Measurements from ENCODE around the gene MRTO4.
"Not testable (repeated sequence)": the region's sequence is repeated elsewhere in the genome, so short reads cannot be mapped to it uniquely, and the experiment has no call there.

MRTO4 gene

GRCh38 chr1:19250629-19251304 lies 838 bp upstream of the MRTO4 start:
- peak overlapping the region; percentile 94 for H3K27ac ChIP-seq (ENCODE audit: low read length)

GRCh38 chr1:19254416-19254815 lies 2.8 kb downstream of the MRTO4 start:
- Histone ChIP-seq H3K79me2 (ENCODE audit: insufficient read depth, low read length) (peaks cover 69% of the 10 kb centered on the region), H3K4me3 (ENCODE audit: low read depth in 1 of 2, low read length in 2 of 2) (no peak overlapping the region), H2AFZ (ENCODE audit: low read depth, low read length) (no peak overlapping the region), H3K9me3 (ENCODE audit: insufficient read depth, low read length, severe bottlenecking) (no peaks in the 10 kb centered on the region), H3K4me1 (ENCODE audit: insufficient read depth, low read length) (peaks cover 36% of the 10 kb centered on the region), H3K27me3 (ENCODE audit: insufficient read depth, low read length, poor library complexity) (no peaks in the 10 kb centered on the region), H3K36me3 (ENCODE audit: insufficient read depth, low read length) (peaks cover 53% of the 10 kb centered on the region), H3K9ac (ENCODE audit: low read depth, low read length) (no peak overlapping the region), H3K27ac (ENCODE audit: low read length) (no peak overlapping the region), H3K4me2 (ENCODE audit: insufficient read depth, low read length) (peak overlapping the region; percentile 90; the same call in 1 of the 2 replicates), H4K20me1 (ENCODE audit: insufficient read depth, low read length) (peaks cover 61% of the 10 kb centered on the region)
- no peak for DNase-seq
- TF ChIP-seq EZH2 (IDR thresholded peaks at IDR 0.05; ENCODE audit: borderline replicate concordance, low read depth, low read length, severe bottlenecking) = no peak
- TF ChIP-seq CTCF (IDR thresholded peaks at IDR 0.05; ENCODE audit: borderline replicate concordance, extremely low read depth, low read length, poor library complexity, severe bottlenecking) = no peak
- no peak for ATAC-seq (ENCODE audit: insufficient read depth, low read depth)

More at GRCh38 chr1:19250629-19251304, 838 bp upstream of the MRTO4 start:
- Histone ChIP-seq H4K20me1 (ENCODE audit: insufficient read depth, low read length) (peaks cover 39% of the 10 kb centered on the region), H3K9me3 (ENCODE audit: insufficient read depth, low read length, severe bottlenecking) (no peaks in the 10 kb centered on the region), H3K4me2 (ENCODE audit: insufficient read depth, low read length) (peak overlapping the region; percentile 90), H3K36me3 (ENCODE audit: insufficient read depth, low read length) (peaks cover 20% of the 10 kb centered on the region), H3K79me2 (ENCODE audit: insufficient read depth, low read length) (peaks cover 98% of the 10 kb centered on the region), H3K9ac (ENCODE audit: low read depth, low read length) (peak overlapping the region; percentile 77), H3K27me3 (ENCODE audit: insufficient read depth, low read length, poor library complexity) (no peaks in the 10 kb centered on the region), H3K4me1 (ENCODE audit: insufficient read depth, low read length) (peaks cover 39% of the 10 kb centered on the region), H2AFZ (ENCODE audit: low read depth, low read length) (peak overlapping the region; percentile 97), H3K4me3 (ENCODE audit: low read depth in 1 of 2, low read length in 2 of 2) (peak overlapping the region; percentile 78 to 99)
- no peak for ATAC-seq (ENCODE audit: insufficient read depth, low read depth)
- no peak for DNase-seq
- no peak for TF ChIP-seq CTCF (IDR thresholded peaks at IDR 0.05; ENCODE audit: borderline replicate concordance, extremely low read depth, low read length, poor library complexity, severe bottlenecking)
- no peak for TF ChIP-seq EZH2 (IDR thresholded peaks at IDR 0.05; ENCODE audit: borderline replicate concordance, low read depth, low read length, severe bottlenecking)

DNA sequence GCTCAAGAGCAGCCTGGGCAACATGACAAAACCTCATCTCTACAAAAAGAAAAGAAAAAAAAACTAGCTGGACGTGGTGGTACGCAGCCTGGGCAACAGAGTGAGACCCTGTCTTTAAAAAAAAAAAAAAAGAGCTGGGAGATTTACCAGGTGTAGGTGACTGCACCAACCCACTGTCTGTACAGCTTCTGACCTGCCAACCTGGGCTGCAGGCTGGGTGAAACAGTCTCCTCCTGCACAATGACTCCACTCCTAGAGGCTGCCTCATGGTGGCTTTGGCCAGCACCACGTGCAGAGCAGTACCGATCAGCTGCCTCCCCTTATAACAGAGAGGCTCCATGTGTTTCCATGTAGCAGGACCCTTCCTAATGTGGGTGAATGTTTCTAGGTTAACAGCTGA lies 3.7 kb downstream of the MRTO4 start:
- Histone ChIP-seq H3K4me2 (ENCODE audit: insufficient read depth, low read length) (no peak overlapping the region), H3K4me1 (ENCODE audit: insufficient read depth, low read length) (peaks cover 27% of the 10 kb centered on the region), H3K9ac (ENCODE audit: low read depth, low read length) (no peak overlapping the region), H3K9me3 (ENCODE audit: insufficient read depth, low read length, severe bottlenecking) (no peaks in the 10 kb centered on the region), H3K36me3 (ENCODE audit: insufficient read depth, low read length) (peaks cover 59% of the 10 kb centered on the region), H4K20me1 (ENCODE audit: insufficient read depth, low read length) (peaks cover 67% of the 10 kb centered on the region), H3K27me3 (ENCODE audit: insufficient read depth, low read length, poor library complexity) (no peaks in the 10 kb centered on the region), H3K4me3 (ENCODE audit: low read depth in 1 of 2, low read length in 2 of 2) (no peak overlapping the region), H3K79me2 (ENCODE audit: insufficient read depth, low read length) (peaks cover 60% of the 10 kb centered on the region), H3K27ac (ENCODE audit: low read length) (no peak overlapping the region), H2AFZ (ENCODE audit: low read depth, low read length) (no peak overlapping the region)
- no peak for DNase-seq
- TF ChIP-seq CTCF (IDR thresholded peaks at IDR 0.05; ENCODE audit: borderline replicate concordance, extremely low read depth, low read length, poor library complexity, severe bottlenecking) = no peak
- no peak for TF ChIP-seq EZH2 (IDR thresholded peaks at IDR 0.05; ENCODE audit: borderline replicate concordance, low read depth, low read length, severe bottlenecking)
- ATAC-seq (ENCODE audit: insufficient read depth, low read depth) = no peak

DNA sequence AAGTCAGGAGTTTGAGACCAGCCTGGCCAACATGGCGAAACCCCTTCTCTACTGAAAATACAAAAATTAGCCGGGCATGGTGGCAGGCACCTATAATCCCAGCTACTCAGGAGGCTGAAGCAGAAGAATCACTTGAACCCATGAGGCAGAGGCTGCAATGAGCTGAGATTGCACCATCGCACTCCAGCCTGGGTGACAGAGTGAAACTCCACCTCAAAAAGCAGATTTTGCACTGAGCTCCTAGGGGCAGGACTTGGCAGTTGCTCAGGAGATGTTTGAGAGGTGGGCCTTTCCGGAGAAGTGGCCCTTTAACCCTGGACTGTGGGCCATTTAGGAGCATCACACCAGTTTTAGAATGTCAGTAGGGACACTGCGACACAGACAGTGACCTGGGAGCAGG lies 4.7 kb downstream of the MRTO4 start:
- not testable (repeated sequence) for H3K9ac ChIP-seq (ENCODE audit: low read depth, low read length); H2AFZ ChIP-seq (ENCODE audit: low read depth, low read length); H3K4me2 ChIP-seq (ENCODE audit: insufficient read depth, low read length); ATAC-seq (ENCODE audit: insufficient read depth, low read depth); H3K4me3 ChIP-seq (ENCODE audit: low read depth in 1 of 2, low read length in 2 of 2); H3K27me3 ChIP-seq (ENCODE audit: insufficient read depth, low read length, poor library complexity); H3K9me3 ChIP-seq (ENCODE audit: insufficient read depth, low read length, severe bottlenecking); H3K27ac ChIP-seq (ENCODE audit: low read length); DNase-seq
- Histone ChIP-seq H3K4me1 (ENCODE audit: insufficient read depth, low read length) (peaks cover 22% of the 10 kb centered on the region), H3K79me2 (ENCODE audit: insufficient read depth, low read length) (peaks cover 50% of the 10 kb centered on the region), H4K20me1 (ENCODE audit: insufficient read depth, low read length) (peaks cover 72% of the 10 kb centered on the region), H3K36me3 (ENCODE audit: insufficient read depth, low read length) (peaks cover 64% of the 10 kb centered on the region)

Data from DND-41 (cell line).